Stimulated activated CD4-positive, alpha-beta T cell treated with anti-CD3 and anti-CD28 coated beads, Interleukin-15, amount 100 ng/mL, for 24 hours (primary cell): ENCODE data around the gene PCDHGB3.
"Not testable (repeated sequence)": the region's sequence is repeated elsewhere in the genome, so short reads cannot be mapped to it uniquely, and the experiment has no call there.

Experiments used
- DNase-seq: peaks from one replicate; pipeline ENCODE4 v3.0.0-alpha.2; 2020

Gene PCDHGB3

GRCh38 chr5:141393267-141393666, 23.2 kb downstream of the PCDHGB3 start:
- no peak for DNase-seq

GRCh38 chr5:141394401-141395187, 24.6 kb downstream of the PCDHGB3 start:
- DNase-seq, result not testable (repeated sequence)

GRCh38 chr5:141397756-141398551, 27.9 kb downstream of the PCDHGB3 start, which contains the start of gene PCDHGB5:
Gene PCDHGB5, plus strand, starts transcription at chr5:141397947. Its CDS starts 181 bp downstream, at chr5:141398128.
- peak; percentile 60 for DNase-seq

- no peak for DNase-seq
Observed at GRCh38 chr5:141398608-141399007, 28.6 kb downstream of the PCDHGB3 start.

GRCh38 chr5:141399555-141400258, 29.7 kb downstream of the PCDHGB3 start:
- DNase-seq, result no peak

GRCh38 chr5:141402553-141403243, 32.7 kb downstream of the PCDHGB3 start, which contains the start of gene PCDHGA9:
Gene PCDHGA9, plus strand, starts transcription at chr5:141402778. Its CDS starts 175 bp downstream, at chr5:141402953.
- peak; percentile 37 for DNase-seq

GRCh38 chr5:141403387-141403786, 33.3 kb downstream of the PCDHGB3 start:
- DNase-seq, result no peak

GRCh38 chr5:141407790-141408505, 37.9 kb downstream of the PCDHGB3 start, which contains the start of gene PCDHGB6:
Gene PCDHGB6, plus strand, starts transcription at chr5:141408021. Its CDS starts 182 bp downstream, at chr5:141408203.
- DNase-seq, result peak; percentile 64

GRCh38 chr5:141409598-141410306, 39.7 kb downstream of the PCDHGB3 start:
- no peak for DNase-seq

- DNase-seq, result no peak
Observed at GRCh38 chr5:141411575-141411974, 41.5 kb downstream of the PCDHGB3 start.

- DNase-seq, result peak; percentile 65
Observed at GRCh38 chr5:141412854-141413539, 43.0 kb downstream of the PCDHGB3 start, which contains the start of gene PCDHGA10. Gene PCDHGA10, plus strand, starts transcription at chr5:141412987. Its CDS starts 189 bp downstream, at chr5:141413176.

GRCh38 chr5:141413540-141414069, 43.6 kb downstream of the PCDHGB3 start:
- no peak for DNase-seq

GRCh38 chr5:141414548-141415274, 44.7 kb downstream of the PCDHGB3 start:
- not testable (repeated sequence) for DNase-seq

- not testable (repeated sequence) for DNase-seq
Observed at GRCh38 chr5:141415275-141415618, 45.2 kb downstream of the PCDHGB3 start.

GRCh38 chr5:141417494-141418172, 47.6 kb downstream of the PCDHGB3 start, which contains the start of gene PCDHGB7:
Gene PCDHGB7, plus strand, starts transcription at chr5:141417677. Its CDS starts 183 bp downstream, at chr5:141417860.
- peak; percentile 75 for DNase-seq

GRCh38 chr5:141419074-141419880, 49.2 kb downstream of the PCDHGB3 start:
- no peak for DNase-seq

GRCh38 chr5:141420855-141421488, 50.9 kb downstream of the PCDHGB3 start, which contains the start of gene PCDHGA11:
Gene PCDHGA11, plus strand, starts transcription at chr5:141421051. Its CDS starts 177 bp downstream, at chr5:141421228.
- DNase-seq, result peak; percentile 69
